ENCODE data around the gene PDSS2. TPM values are rescaled to one million over a fixed set of nuclear protein-coding genes. Genes with fewer than 3 reads are reported as not detected.

Gene PDSS2
- total RNA-seq, 1 experiment from 2014 or later: 12.1 TPM

- H3K27me3 ChIP-seq (ENCODE audit: insufficient read depth, low read length): peaks cover 7% of the 10 kb centered on the region
- H3K4ac ChIP-seq (ENCODE audit: low read depth, low read length): no peak overlapping the region
- no peaks in the 10 kb centered on the region for H3K79me1 ChIP-seq (ENCODE audit: insufficient read depth, low read depth, low read length, poor library complexity, severe bottlenecking)
- no peak overlapping the region for H4K5ac ChIP-seq (ENCODE audit: insufficient read length, low read depth, low read length)
- H3K14ac ChIP-seq (ENCODE audit: insufficient read depth, low read length): no peak overlapping the region
- H3K79me2 ChIP-seq (ENCODE audit: insufficient read depth, low read length): no peaks in the 10 kb centered on the region
- peaks cover 8% of the 10 kb centered on the region for H3K4me1 ChIP-seq (ENCODE audit: insufficient read depth, low read length)
- no peak for DNase-seq
- H3K27ac ChIP-seq (ENCODE audit: insufficient read length, low read depth, low read length): no peak overlapping the region
- no peak overlapping the region for H3K4me3 Mint-ChIP-seq
- H2BK15ac ChIP-seq (ENCODE audit: low read depth, low read length): no peak overlapping the region
- no peak overlapping the region for H2AFZ ChIP-seq (ENCODE audit: low read length)
- no CpG with 5 or more reads among the region's 2 CpGs for WGBS (ENCODE audit: extremely low coverage, insufficient read length, low lambda C conversion rate)
- no peak overlapping the region for H4K8ac ChIP-seq (replicated peaks; ENCODE audit: insufficient read length, low read depth, low read length)
- no peak overlapping the region for H2BK20ac ChIP-seq (ENCODE audit: low read depth, low read length, poor library complexity, severe bottlenecking)
- no peak overlapping the region for H2BK120ac ChIP-seq (ENCODE audit: low read depth, low read length, poor library complexity, severe bottlenecking)
- no peak overlapping the region for H4K91ac ChIP-seq (ENCODE audit: insufficient read length, low read depth, low read length)
- no peak overlapping the region for H3K27ac Mint-ChIP-seq
- no peaks in the 10 kb centered on the region for H3K9me3 ChIP-seq (ENCODE audit: control insufficient read depth, low read depth, low read length)
- H3K9ac ChIP-seq (ENCODE audit: extremely low read depth, insufficient read length, low read length): no peak overlapping the region
- TF ChIP-seq CTCF (conservative IDR thresholded peaks at IDR 0.05): no peak
- no peak overlapping the region for H3K4me2 ChIP-seq (ENCODE audit: insufficient read depth, insufficient read length, low read length)
- H3K23me2 ChIP-seq (ENCODE audit: insufficient read length, low read depth, low read length, poor library complexity, severe bottlenecking): peaks cover 9% of the 10 kb centered on the region
- no peaks in the 10 kb centered on the region for H3K36me3 Mint-ChIP-seq (ENCODE audit: insufficient read depth in 1 of 3, low read depth in 3 of 3)
- peaks cover 3 to 12% of the 10 kb centered on the region in 2 experiments for H3K4me1 Mint-ChIP-seq
- H3T11ph ChIP-seq (ENCODE audit: low read length): no peak overlapping the region
- no peaks in the 10 kb centered on the region for H4K20me1 ChIP-seq (ENCODE audit: control insufficient read depth, insufficient read depth, insufficient read length)
- no peaks in the 10 kb centered on the region for H3K9me3 Mint-ChIP-seq
- no peak overlapping the region for H3K23ac ChIP-seq (ENCODE audit: insufficient read length, low read depth, low read length)
- no peak overlapping the region for H3K56ac ChIP-seq (ENCODE audit: insufficient read length, low read depth, low read length)
- no peak overlapping the region for H2BK5ac ChIP-seq (ENCODE audit: insufficient read length, low read length)
- H2AK5ac ChIP-seq (ENCODE audit: insufficient read length, low read length): no peak overlapping the region
- H3K18ac ChIP-seq (ENCODE audit: insufficient read length, low read depth, low read length): no peak overlapping the region
- H2BK12ac ChIP-seq (ENCODE audit: insufficient read length, low read depth, low read length): no peak overlapping the region
- peaks cover 2% of the 10 kb centered on the region for H3K27me3 Mint-ChIP-seq (ENCODE audit: low read depth)
Observed at GRCh38 chr6:107495971-107496370, 36.6 kb upstream of the PDSS2 start.
